ACC112 (cell line): ENCODE measurements around the gene SSX2IP.

Experiments used
- H2AFZ ChIP-seq: fragments of 200-600 bp; sonication (generic); one replicate; pipeline ENCODE4 v1.6.0; 2017; ENCODE audit warnings: antibody characterized with exemption, low read length; ENCODE audit not compliant: unreplicated experiment
- H3K27ac ChIP-seq: fragments of 200-600 bp; sonication (generic); 2 replicates; pipeline ENCODE4 v1.5.1; 2014; ENCODE audit warnings: low read depth, mild to moderate bottlenecking, antibody characterized with exemption, low read length, moderate library complexity
- H3K27me3 ChIP-seq: fragments of 200-600 bp; sonication (generic); 2 replicates; pipeline ENCODE4 v1.6.1; 2014; ENCODE audit warnings: mild to moderate bottlenecking, antibody characterized with exemption, low read length, moderate library complexity, mixed read lengths; ENCODE audit not compliant: insufficient read depth
- H3K36me3 ChIP-seq: fragments of 200-600 bp; sonication (generic); 2 replicates; pipeline ENCODE4 v1.6.1; 2016; ENCODE audit warnings: mild to moderate bottlenecking, antibody characterized with exemption, low read length, moderate library complexity, mixed read lengths; ENCODE audit not compliant: insufficient read depth
- H3K4me1 ChIP-seq: fragments of 200-600 bp; sonication (generic); one replicate; pipeline ENCODE4 v1.6.1; 2016; ENCODE audit warnings: low read length, mixed read lengths; ENCODE audit not compliant: insufficient read depth, unreplicated experiment, control insufficient read depth
- H3K4me3 ChIP-seq: fragments of 200-600 bp; sonication (generic); 2 replicates; pipeline ENCODE4 v1.5.1; 2014; ENCODE audit warnings: mild to moderate bottlenecking, low read depth, low read length
- H3K79me2 ChIP-seq: fragments of 200-600 bp; sonication (generic); one replicate; pipeline ENCODE4 v1.6.0; 2016; ENCODE audit warnings: low read length; ENCODE audit not compliant: control insufficient read depth, unreplicated experiment, insufficient read depth

Gene SSX2IP

DNA sequence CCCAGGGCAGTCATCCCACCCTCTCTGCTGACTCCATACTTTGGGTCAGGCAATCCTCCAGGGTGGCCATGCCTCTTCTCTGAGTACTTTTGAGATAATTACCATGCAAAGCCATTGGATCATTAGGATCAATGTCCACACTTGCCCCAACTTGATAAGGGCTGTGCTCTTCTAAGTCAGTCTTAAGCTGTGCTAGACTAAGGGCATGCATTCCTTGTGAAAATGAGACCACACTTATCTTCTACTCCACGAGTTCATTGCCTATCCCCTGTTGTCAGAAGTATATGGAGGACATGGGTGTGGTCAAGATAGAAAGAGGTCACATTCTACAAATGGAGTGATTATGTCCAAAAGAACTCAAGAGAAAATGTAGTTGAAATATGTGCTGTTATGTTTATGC is 18.9 kb upstream of the SSX2IP start:
- H3K79me2 ChIP-seq = no peaks in the 10 kb centered on the region
- peaks cover 5% of the 10 kb centered on the region; the same call in 1 of the 2 replicates for H3K27me3 ChIP-seq
- H2AFZ ChIP-seq = no peak overlapping the region
- H3K36me3 ChIP-seq = no peaks in the 10 kb centered on the region
- no peak overlapping the region for H3K27ac ChIP-seq
- no peak overlapping the region for H3K4me3 ChIP-seq
- H3K4me1 ChIP-seq = peaks cover 9% of the 10 kb centered on the region

DNA sequence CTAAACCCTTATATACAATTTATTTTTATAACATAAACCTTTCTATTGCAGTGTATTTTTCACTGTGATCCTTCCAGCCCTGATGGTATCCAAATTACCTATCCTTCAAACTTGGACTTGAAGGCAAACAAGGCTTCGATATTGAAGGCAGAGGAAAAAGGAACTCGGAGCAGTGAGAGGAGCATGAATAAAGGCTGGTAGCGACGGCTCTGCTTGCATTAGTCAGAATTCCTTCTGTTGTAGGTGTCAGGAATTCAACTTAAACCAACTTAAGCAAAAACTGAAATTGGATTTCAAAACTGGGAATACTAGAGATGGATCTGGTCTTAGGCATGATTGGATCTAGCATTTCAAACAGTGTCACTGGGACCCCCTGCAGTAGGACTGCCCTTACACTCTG is 17.8 kb upstream of the SSX2IP start:
- Histone ChIP-seq H3K4me1 (peaks cover 9% of the 10 kb centered on the region), H3K36me3 (no peaks in the 10 kb centered on the region), H3K79me2 (no peaks in the 10 kb centered on the region), H3K27ac (no peak overlapping the region), H3K4me3 (no peak overlapping the region), H2AFZ (no peak overlapping the region), H3K27me3 (peaks cover 5% of the 10 kb centered on the region; the same call in 1 of the 2 replicates)

DNA sequence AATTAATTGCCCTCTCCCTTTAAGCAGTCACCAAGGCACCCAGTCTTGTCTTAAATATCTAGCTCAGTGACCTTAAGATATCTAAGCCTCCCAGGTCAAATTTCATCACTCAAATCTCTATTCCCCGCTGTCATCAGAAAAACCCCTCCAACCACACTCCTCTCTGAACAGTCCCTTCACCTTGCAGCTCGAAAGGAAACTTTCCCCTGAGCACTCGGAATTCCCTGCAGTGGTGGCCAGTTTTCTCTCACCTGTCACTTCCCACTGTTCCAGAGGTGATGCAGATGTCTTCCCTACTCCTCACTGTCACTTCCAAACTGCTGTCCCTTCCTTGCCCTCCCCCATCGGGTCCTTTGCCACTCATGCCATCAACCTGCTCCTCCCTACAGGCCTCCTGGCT is 15.3 kb upstream of the SSX2IP start:
- Histone ChIP-seq H3K4me3 (no peak overlapping the region), H3K4me1 (no peaks in the 10 kb centered on the region), H2AFZ (no peak overlapping the region), H3K79me2 (no peaks in the 10 kb centered on the region), H3K27ac (no peak overlapping the region), H3K36me3 (no peaks in the 10 kb centered on the region), H3K27me3 (peaks cover 5% of the 10 kb centered on the region; the same call in 1 of the 2 replicates)

DNA sequence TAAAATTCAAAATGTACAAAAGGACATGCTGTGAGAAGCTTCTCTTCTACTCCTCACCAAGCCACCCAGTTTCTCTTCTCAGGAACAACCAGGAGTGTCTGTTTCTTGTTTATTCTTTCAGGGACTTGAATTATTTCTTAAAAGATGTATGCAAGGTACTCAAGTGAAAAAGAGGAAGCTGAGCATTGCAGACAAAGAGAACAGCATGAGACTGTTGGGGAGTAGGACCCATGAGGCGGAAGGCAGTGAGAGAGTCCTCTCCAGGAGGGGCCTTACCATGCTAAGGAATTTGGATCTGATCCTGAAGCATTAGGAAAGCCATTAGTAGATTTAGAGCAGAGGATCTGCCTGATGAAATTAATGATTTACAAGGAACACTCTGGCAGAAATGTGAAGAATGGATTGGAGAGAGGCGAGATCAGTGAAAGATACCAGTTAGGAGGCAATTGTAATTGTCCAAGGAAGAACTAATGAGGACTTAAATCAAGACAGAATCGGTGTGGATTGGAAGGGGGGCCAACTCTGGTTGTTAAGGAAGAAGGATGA is 14.7 kb upstream of the SSX2IP start:
- peaks cover 2% of the 10 kb centered on the region for H3K4me1 ChIP-seq
- H3K27ac ChIP-seq = no peak overlapping the region
- H3K79me2 ChIP-seq = no peaks in the 10 kb centered on the region
- H2AFZ ChIP-seq = no peak overlapping the region
- peaks cover 5% of the 10 kb centered on the region; the same call in 1 of the 2 replicates for H3K27me3 ChIP-seq
- no peak overlapping the region for H3K4me3 ChIP-seq
- no peaks in the 10 kb centered on the region for H3K36me3 ChIP-seq

DNA sequence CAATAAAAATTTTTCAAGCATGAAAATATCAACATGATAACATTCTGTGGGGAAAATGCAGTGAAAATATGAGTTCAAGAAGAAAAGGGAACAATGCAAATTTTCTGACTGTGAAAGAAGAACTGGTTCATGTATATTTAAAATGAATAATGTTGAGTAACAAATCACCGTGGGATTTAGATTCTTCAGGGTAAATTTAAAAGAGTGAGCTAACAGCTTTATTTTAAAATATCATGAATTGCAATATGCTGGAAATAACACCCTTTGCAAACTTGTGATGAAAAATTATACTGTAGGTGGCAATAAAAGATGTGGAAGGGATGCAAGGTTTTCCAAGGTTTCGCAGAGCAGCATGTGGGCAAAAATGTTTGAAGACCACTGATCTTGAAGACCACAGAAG is 13.2 kb upstream of the SSX2IP start:
- Histone ChIP-seq H3K79me2 (no peaks in the 10 kb centered on the region), H3K4me1 (peaks cover 16% of the 10 kb centered on the region), H3K27me3 (peaks cover 5% of the 10 kb centered on the region; the same call in 1 of the 2 replicates), H3K36me3 (no peaks in the 10 kb centered on the region), H3K4me3 (no peak overlapping the region), H2AFZ (no peak overlapping the region), H3K27ac (no peak overlapping the region)

DNA sequence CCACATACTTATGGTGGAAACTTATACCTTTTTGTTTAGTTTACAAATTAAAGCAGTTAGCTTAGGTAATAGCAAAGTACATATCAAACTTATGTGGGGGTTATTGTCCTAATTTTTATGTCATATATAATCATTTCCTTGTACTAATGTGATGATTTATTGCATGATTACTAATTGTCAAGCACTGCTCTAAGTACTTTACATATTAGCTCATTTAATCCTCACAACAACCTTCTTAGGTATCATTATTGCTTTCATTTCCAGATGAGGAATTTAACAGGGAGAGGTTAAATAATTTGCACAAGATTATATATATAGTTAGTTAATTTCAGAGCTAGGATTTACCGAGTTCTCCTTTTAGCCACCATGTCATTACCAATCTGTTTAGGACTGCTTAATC is 11.9 kb upstream of the SSX2IP start:
- H3K36me3 ChIP-seq = no peaks in the 10 kb centered on the region
- H3K27ac ChIP-seq = no peak overlapping the region
- H3K79me2 ChIP-seq = no peaks in the 10 kb centered on the region
- peaks cover 28% of the 10 kb centered on the region for H3K4me1 ChIP-seq
- H3K27me3 ChIP-seq = peaks cover 5% of the 10 kb centered on the region; the same call in 1 of the 2 replicates
- no peak overlapping the region for H3K4me3 ChIP-seq
- H2AFZ ChIP-seq = no peak overlapping the region

DNA sequence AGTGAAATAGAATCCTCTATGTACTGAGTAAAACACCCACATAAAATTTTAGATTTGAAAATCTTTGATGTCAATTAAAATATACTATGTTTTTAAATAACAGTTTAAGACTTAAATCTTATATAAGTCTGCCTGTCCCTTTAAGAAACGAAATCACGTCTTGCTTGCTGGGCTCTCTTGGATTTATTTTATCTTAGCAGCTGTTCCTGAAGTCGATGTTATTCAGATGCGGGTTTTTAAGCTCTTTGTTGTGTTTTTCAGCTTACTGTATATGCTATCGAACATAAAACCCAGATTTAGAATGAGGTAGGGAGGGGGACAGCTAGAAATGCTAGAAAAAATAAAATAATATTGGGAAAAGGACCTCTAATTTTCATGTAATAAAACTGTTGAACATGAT is 11.1 kb upstream of the SSX2IP start:
- no peaks in the 10 kb centered on the region for H3K36me3 ChIP-seq
- peak overlapping the region; percentile 72 for H2AFZ ChIP-seq
- no peaks in the 10 kb centered on the region for H3K79me2 ChIP-seq
- H3K27me3 ChIP-seq = no peaks in the 10 kb centered on the region
- H3K4me3 ChIP-seq = peak overlapping the region; percentile 51; the same call in 1 of the 2 replicates
- peaks cover 28% of the 10 kb centered on the region for H3K4me1 ChIP-seq
- no peak overlapping the region for H3K27ac ChIP-seq

DNA sequence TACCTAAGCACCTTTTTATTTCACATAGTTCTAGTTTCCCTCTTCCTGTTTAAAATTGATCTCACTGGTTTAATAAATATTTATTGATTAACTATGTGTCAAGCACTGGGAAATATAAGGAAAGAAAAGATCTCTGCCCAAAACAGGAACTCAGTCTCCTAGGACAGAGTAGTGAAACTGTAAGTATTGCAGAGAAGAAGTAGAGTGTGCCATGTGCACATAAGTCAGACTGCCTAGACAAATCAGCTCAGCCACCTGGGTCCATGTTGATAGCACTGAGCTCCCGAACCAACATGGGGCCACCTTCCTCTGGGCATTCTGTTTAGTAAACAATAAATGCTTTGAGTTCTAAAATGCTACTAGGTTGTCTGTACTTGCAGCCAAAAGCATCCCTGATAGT is 9.8 kb upstream of the SSX2IP start:
- H3K27ac ChIP-seq = no peak overlapping the region
- peak overlapping the region; percentile 57 for H2AFZ ChIP-seq
- no peaks in the 10 kb centered on the region for H3K36me3 ChIP-seq
- no peaks in the 10 kb centered on the region for H3K79me2 ChIP-seq
- H3K4me3 ChIP-seq = no peak overlapping the region
- peaks cover 28% of the 10 kb centered on the region for H3K4me1 ChIP-seq
- no peaks in the 10 kb centered on the region for H3K27me3 ChIP-seq

DNA sequence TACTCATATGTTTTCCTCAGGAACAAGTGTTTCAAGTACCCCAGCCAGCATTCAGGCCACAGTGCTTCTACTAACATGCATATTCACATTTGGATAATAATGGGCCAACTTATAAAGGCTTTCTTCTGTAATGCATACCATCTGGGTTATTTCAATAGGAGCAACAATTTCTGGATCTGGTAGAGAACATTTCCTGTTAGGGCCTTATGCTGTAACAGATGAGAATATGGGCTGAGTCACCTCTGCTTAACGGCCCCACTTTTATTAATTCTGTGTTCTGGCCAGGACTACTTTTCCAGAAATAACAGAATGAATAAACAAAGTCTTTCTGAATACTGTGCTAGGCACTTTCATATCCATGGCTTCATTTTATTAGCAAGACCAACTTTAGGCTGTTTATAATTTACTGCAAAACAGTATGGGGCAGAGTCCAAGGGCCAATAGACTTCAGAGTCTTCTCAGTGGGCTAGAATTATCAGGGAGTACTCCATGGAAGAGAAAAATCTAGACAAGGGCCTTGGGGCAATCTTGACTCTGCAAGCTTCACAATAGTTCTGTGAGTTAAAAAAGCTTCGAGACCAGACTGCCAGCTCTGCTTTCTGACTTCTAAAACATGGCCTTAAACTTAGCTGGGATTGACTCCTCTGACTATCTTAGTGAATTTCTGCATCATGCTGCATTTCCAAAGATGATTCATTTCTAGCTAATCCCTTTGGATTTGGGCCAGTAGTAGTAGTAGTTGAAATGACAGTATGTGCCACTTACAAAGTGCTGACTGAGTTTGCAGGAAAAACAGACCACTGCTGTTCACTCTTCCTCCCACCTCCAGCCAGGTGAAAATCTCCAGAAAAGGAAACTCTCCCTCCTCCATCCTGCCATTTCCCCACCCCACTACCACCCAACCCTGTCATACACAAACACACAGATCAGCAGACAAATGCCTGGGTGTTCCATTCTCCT is 8.2 kb upstream of the SSX2IP start:
- Histone ChIP-seq H3K27ac (peak overlapping the region; percentile 84), H3K27me3 (no peaks in the 10 kb centered on the region), H3K4me3 (peak overlapping the region; percentile 45), H2AFZ (no peak overlapping the region), H3K36me3 (no peaks in the 10 kb centered on the region), H3K4me1 (peaks cover 28% of the 10 kb centered on the region), H3K79me2 (no peaks in the 10 kb centered on the region)

DNA sequence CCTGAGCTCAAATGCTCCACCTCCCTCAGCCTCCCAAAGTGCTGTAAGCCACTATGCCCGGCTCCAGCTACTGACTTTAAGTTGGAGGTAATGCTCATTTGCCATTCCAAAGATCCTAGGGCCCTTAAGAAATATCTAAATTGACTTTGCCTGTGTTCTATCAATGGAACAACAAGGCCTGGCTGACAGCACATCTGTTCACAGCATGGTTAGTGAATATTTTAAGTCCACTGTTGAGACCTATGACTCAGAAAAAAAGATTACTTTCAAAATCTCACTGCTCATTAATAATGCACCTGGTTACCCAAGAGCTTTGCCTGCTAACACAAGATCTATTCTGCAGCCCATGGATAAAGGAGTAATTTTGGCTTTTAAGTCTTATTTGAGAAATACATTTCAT is 3.5 kb upstream of the SSX2IP start:
- H3K27me3 ChIP-seq = no peaks in the 10 kb centered on the region
- H3K79me2 ChIP-seq = peaks cover 5% of the 10 kb centered on the region
- no peak overlapping the region for H2AFZ ChIP-seq
- H3K27ac ChIP-seq = no peak overlapping the region
- H3K4me3 ChIP-seq = no peak overlapping the region
- no peaks in the 10 kb centered on the region for H3K36me3 ChIP-seq
- H3K4me1 ChIP-seq = peaks cover 26% of the 10 kb centered on the region

DNA sequence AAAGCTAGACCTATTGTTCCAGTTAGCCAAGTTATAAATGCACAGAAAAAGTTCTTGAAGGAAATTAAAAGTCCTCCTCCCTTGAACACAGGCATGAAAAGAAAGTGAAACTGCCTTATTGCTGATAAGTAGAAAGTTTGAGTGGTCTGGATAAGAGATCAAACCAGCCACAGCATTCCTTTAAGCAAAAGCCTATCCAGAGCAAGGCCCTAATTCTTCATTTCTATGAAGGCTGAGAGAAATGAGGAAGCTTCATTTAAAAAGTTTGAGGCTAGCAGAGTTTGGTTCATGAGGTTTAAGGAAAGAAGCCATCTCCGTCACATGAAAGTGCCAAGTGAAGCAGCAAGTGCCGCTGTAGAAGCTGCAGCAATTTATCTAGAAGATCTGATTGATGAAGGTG is 2.7 kb upstream of the SSX2IP start:
- Histone ChIP-seq H2AFZ (no peak overlapping the region), H3K79me2 (peaks cover 13% of the 10 kb centered on the region), H3K36me3 (no peaks in the 10 kb centered on the region), H3K4me3 (peak overlapping the region; percentile 33), H3K4me1 (peaks cover 28% of the 10 kb centered on the region), H3K27me3 (no peaks in the 10 kb centered on the region), H3K27ac (no peak overlapping the region)
